WTC11 (cell line): Measurements from ENCODE around the gene SLC38A11. TPM values are rescaled to one million over a fixed set of nuclear protein-coding genes. Genes with fewer than 3 reads are reported as not detected.
"Not testable (repeated sequence)": the region's sequence is repeated elsewhere in the genome, so short reads cannot be mapped to it uniquely, and the experiment has no call there.

Experiments used
- ATAC-seq: fragments of 200-7000 bp; cut with Tn5 transposase; 2 replicates; pipeline ENCODE4 v1.10.0; 2021; ENCODE audit warnings: mild to moderate bottlenecking, moderate library complexity
- CTCF ChIA-PET: fragments of 300-600 bp; sonication (Branson Sonifier 250); formaldehyde crosslinking; loops from one replicate; lab custom pipeline; 2021; ENCODE audit warnings: antibody characterized with exemption; lab: Charles Lee
- POLR2A ChIA-PET: fragments of 350-600 bp; sonication (Branson Sonifier 250); formaldehyde crosslinking; loops from one replicate; lab custom pipeline; 2021; ENCODE audit warnings: antibody characterized with exemption; lab: Charles Lee
- DNase-seq: peaks from one replicate; pipeline ENCODE4 v3.0.0; 2021; ENCODE audit warnings: low spot score
- H3K27ac Mint-ChIP-seq: 2 replicates; pipeline ENCODE4 v1.8.0; 2021; ENCODE audit warnings: mixed read lengths
- H3K27me3 Mint-ChIP-seq: 2 replicates; pipeline ENCODE4 v1.8.0; 2021; ENCODE audit warnings: low read depth, mild to moderate bottlenecking, moderate library complexity, mixed read lengths
- H3K36me3 Mint-ChIP-seq: 2 replicates; pipeline ENCODE4 v1.8.0; 2021; ENCODE audit warnings: mixed read lengths
- H3K4me1 Mint-ChIP-seq: 2 replicates; pipeline ENCODE4 v1.8.0; 2022; ENCODE audit warnings: mixed read lengths
- H3K4me3 Mint-ChIP-seq: 2 replicates; pipeline ENCODE4 v1.8.0; 2021; ENCODE audit warnings: mild to moderate bottlenecking, moderate library complexity, mixed read lengths
- H3K9me3 Mint-ChIP-seq: 2 replicates; pipeline ENCODE4 v1.8.0; 2021; ENCODE audit warnings: mixed read lengths
- CTCF ChIP-seq: fragments of 200-600 bp; IDR thresholded peaks from 2 replicates; pipeline ENCODE4 v1.8.0; 2022; ENCODE audit warnings: antibody characterized with exemption
- ETV6 ChIP-seq: sonication (generic); formaldehyde crosslinking; IDR thresholded peaks from 2 replicates; pipeline ENCODE4 v1.8.1; 2022; ENCODE audit warnings: mild to moderate bottlenecking, missing genetic modification reagents
- FOXJ3 ChIP-seq: sonication (generic); formaldehyde crosslinking; IDR thresholded peaks from 2 replicates; pipeline ENCODE4 v1.9.0; 2021; ENCODE audit warnings: missing genetic modification reagents, mild to moderate bottlenecking, borderline replicate concordance
- FOXP1 ChIP-seq: sonication (generic); formaldehyde crosslinking; IDR thresholded peaks from 2 replicates; pipeline ENCODE4 v1.8.0; 2022; ENCODE audit warnings: missing genetic modification reagents, mild to moderate bottlenecking, moderate library complexity, borderline replicate concordance
- GABPB1 ChIP-seq: sonication (generic); formaldehyde crosslinking; IDR thresholded peaks from 2 replicates; pipeline ENCODE4 v1.8.1; 2023; ENCODE audit warnings: mild to moderate bottlenecking, missing genetic modification reagents
- GTF2I ChIP-seq: fragments of 250-450 bp; sonication (Bioruptor Pico); conservative IDR thresholded peaks from 2 replicates; pipeline ENCODE4 v1.4.0; 2021; ENCODE audit warnings: mild to moderate bottlenecking
- TEAD1 ChIP-seq: sonication (generic); formaldehyde crosslinking; IDR thresholded peaks from 2 replicates; pipeline ENCODE4 v1.8.0; 2022; ENCODE audit warnings: mild to moderate bottlenecking, missing genetic modification reagents
- USF2 ChIP-seq: sonication (generic); formaldehyde crosslinking; IDR thresholded peaks from 2 replicates; pipeline ENCODE4 v1.8.1; 2023; ENCODE audit warnings: mild to moderate bottlenecking, missing genetic modification reagents, moderate library complexity
- ZNF512 ChIP-seq: sonication (generic); formaldehyde crosslinking; IDR thresholded peaks from 2 replicates; pipeline ENCODE4 v1.8.1; 2022; ENCODE audit warnings: missing genetic modification reagents, borderline replicate concordance
- total RNA-seq: library from RNA; stranded (reverse); gene quantifications from 3 replicates; pipeline ENCODE4 v1.2.3, GENCODE V29; 2021

Gene SLC38A11
- total RNA-seq, 1 experiment from 2014 or later: not detected

DNA sequence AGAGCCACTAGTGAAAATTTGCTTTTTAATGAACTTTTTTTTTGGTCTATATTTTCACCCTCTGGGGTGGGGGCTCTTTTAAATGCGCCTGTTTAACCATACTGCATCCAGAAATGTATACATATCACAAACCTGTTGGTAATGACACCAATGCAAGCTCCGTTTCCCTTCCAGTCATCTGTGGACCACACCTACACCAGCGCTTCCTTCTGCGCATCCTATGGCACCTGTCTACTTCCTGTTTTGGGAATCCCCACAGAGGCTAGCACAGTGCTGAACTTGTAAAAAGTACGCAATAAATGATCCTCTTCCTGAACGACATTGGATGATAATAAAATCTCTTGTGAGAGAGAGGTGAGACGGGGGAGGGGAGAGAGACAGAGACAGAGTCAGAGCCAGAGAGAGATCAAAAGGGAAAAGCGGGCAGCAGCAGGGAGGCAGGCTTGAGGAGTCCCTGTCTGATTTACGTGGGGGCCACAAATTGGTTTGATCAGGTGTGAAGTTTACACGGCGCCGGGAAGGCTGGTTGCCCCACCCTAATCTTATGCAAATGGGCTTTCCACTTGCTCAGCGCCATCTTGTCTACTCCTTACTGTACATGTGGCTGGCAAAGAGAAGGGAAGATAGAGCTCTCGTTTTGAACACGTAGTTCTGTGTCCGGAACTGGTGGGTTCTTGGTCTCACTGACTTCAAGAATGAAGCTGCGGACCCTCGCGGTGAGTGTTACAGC lies 38.1 kb upstream of the SLC38A11 start (continued):
- TF ChIP-seq ZNF512 (CRISPR knock-in tag) (no peak), ETV6 (no peak), USF2 (CRISPR knock-in tag) (no peak), TEAD1 (CRISPR knock-in tag) (no peak)
- TF ChIP-seq, all 79 proteins: peak for 0

DNA sequence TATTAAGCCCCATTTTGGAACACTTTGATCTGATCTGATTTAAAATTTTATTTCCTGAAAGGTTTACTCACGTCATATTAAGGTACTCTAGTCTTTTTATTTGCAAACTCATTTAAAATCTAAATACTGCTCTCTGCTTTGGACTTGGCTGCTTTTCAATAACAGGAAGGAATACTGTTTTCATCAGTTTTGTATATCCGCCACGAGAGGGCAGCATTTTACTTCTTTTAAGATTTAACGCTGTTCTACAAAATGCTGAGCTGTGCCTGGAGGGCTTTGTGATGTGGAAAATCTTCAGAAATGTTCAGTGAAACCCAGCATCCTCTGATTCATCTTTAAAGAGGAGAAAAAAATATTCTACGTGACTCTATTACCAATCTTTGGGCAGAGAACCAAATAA lies 37.5 kb upstream of the SLC38A11 start:
- TF ChIP-seq FOXJ3 (CRISPR knock-in tag) (no peak), CTCF (peak; percentile 59; the same call in 1 of the 2 replicates), GTF2I (no peak), GABPB1 (no peak), FOXP1 (CRISPR knock-in tag) (no peak)
- TF ChIP-seq, all 79 proteins: peak for 1
- ATAC-seq (peak; percentile 81), DNase-seq (peak; percentile 38)
- Mint-ChIP-seq H3K4me1 (peaks cover 12% of the 10 kb centered on the region), H3K36me3 (no peaks in the 10 kb centered on the region), H3K27ac (no peak overlapping the region), H3K9me3 (no peaks in the 10 kb centered on the region), H3K4me3 (no peak overlapping the region), H3K27me3 (no peaks in the 10 kb centered on the region)
- ChIA-PET POLR2A (no interaction called here), CTCF (interaction anchor here (0.6 to 1.7 kb wide), 23 partner anchors 8 to 882 kb away, joined by 3 to 15 read pairs (median 3); partner anchors contain the start of genes GALNT3, SCN2A and SCN3A)

GRCh38 chr2:164992093-164992454 lies 36.7 kb upstream of the SLC38A11 start:
- DNase-seq, H3K4me3 Mint-ChIP-seq, ATAC-seq, H3K27me3 Mint-ChIP-seq, H3K9me3 Mint-ChIP-seq, H3K27ac Mint-ChIP-seq, POLR2A ChIA-PET, H3K36me3 Mint-ChIP-seq: not testable (repeated sequence)
- H3K4me1 Mint-ChIP-seq: peaks cover 12% of the 10 kb centered on the region
- CTCF ChIA-PET: interaction anchor here (1.2 to 1.6 kb wide), 2 partner anchors 10 to 25 kb away, joined by 9 to 15 read pairs; no protein-coding TSS in a partner anchor

DNA sequence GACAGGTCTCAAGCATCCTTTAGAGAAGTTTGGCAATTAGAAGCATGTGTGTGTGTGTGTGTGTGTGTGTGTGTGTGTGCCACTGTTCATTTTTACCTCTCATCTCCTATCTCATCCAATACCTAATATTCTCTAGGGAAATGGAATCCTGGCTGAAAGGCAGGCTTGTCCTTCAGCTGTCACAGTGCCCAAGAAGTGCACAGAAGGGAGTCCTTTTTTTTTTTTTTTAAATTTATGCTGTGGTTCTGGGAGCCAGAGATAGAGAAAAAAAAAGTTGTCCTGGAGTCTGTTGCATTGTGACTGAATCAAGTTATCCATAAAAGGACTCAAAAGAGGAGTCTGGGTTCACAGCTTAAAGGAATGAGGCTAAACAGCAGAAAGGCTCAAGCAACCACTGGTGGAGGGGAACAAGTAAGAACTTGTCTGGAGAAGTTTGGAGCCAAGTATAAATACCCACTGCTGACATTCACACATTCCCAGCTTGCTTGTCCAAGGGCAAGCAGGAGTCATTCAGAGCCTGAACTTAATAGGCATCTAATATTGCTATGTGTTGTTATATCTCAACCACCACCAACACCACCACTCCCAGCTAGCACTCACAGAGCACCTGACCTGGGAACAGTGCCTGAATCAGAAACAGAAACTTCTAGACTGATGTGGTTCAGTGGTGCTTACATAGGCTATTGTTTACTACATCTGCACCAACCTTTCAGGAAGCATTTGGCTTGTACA lies 36.2 kb upstream of the SLC38A11 start:
- CTCF ChIA-PET: interaction anchor here (0.7 to 1.6 kb wide), 2 partner anchors 25 to 239 kb away, joined by 3 to 15 read pairs; no protein-coding TSS in a partner anchor
- DNase-seq, H3K36me3 Mint-ChIP-seq, H3K4me3 Mint-ChIP-seq, H3K27me3 Mint-ChIP-seq, ATAC-seq, H3K9me3 Mint-ChIP-seq, POLR2A ChIA-PET, H3K27ac Mint-ChIP-seq: not testable (repeated sequence)
- peaks cover 12% of the 10 kb centered on the region for H3K4me1 Mint-ChIP-seq

DNA sequence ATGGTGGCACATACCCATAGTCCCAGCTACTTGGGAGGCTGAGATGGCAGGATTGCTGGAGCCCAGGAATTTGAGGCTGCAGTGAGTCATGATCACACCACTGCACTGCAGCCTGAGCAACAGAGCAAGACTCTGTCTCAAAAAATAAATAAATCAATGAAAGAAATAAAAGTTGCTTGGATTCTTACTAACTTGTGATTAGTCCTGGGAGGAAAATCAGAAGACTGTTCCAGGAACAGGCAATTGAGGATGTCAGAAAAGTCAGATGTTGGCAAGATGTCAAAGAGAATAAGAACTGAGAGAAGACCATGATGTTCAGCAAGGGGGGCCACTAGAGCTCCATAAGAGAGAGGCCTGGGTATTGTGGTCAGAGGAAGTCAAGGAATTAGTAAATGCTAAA lies 35.6 kb upstream of the SLC38A11 start:
- H3K27me3 Mint-ChIP-seq, H3K27ac Mint-ChIP-seq, DNase-seq, H3K9me3 Mint-ChIP-seq, H3K4me3 Mint-ChIP-seq, POLR2A ChIA-PET, ATAC-seq, H3K36me3 Mint-ChIP-seq: not testable (repeated sequence)
- peaks cover 12% of the 10 kb centered on the region for H3K4me1 Mint-ChIP-seq
- CTCF ChIA-PET: interaction anchor here (0.7 kb wide), 1 partner anchor 239 kb away, joined by 3 read pairs; no protein-coding TSS in a partner anchor

DNA sequence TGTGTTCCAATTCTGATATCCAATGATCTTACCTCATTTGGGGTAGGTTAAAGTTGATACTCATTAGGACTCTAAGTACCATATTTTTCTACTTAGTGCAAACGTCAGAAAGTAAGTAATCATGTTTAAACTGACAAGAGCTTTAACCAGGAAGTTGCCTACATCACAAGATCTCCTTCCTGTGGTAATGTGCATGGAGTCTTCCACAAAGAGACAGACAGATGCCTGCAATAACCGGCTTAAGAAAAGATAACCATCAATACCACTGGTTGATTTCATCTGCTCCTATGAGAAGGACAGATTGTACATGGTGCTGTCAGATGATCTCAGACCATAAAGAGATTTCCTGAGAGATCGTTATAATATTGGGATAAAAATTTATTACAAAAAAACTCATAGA lies 33.5 kb upstream of the SLC38A11 start:
- H3K27ac Mint-ChIP-seq, H3K27me3 Mint-ChIP-seq, POLR2A ChIA-PET, H3K36me3 Mint-ChIP-seq, ATAC-seq, DNase-seq, H3K4me3 Mint-ChIP-seq, CTCF ChIA-PET, H3K9me3 Mint-ChIP-seq: not testable (repeated sequence)
- peaks cover 12% of the 10 kb centered on the region for H3K4me1 Mint-ChIP-seq

DNA sequence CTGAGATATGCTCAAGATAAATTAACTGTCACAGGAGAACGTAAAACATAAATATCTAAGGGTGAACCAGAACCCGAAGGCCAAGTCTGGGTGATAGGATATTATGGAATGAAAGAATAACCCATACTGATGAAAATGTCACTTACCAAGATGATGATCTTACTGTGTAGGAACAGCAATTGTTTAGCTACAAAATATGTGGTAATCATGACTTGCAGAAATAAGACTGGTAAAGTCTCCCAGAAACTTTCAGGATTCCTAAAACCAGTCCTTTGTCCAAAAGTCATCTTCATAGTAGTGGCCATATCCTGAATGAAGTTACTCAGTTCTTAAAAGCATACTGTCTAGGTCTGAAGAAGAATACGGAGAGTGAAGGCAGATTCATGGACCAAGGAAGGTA lies 30.7 kb upstream of the SLC38A11 start:
- DNase-seq, H3K27ac Mint-ChIP-seq, H3K4me3 Mint-ChIP-seq, H3K4me1 Mint-ChIP-seq, H3K36me3 Mint-ChIP-seq, POLR2A ChIA-PET, H3K9me3 Mint-ChIP-seq, H3K27me3 Mint-ChIP-seq, ATAC-seq, CTCF ChIA-PET: not testable (repeated sequence)
